Coronary artery (tissue), 2 donors: ENCODE data around the gene RNF113A.

Source experiments
- DNase-seq: peaks from one replicate; pipeline ENCODE4 v3.0.0-alpha.2; 2017; ENCODE audit warnings: low spot score
- H3K27ac ChIP-seq, 2 donors: fragments of 200-600 bp; sonication (generic); one replicate each; pipeline ENCODE4 v1.5.1; 2016 to 2019
- H3K4me3 ChIP-seq: fragments of 200-600 bp; sonication (generic); 2 replicates; pipeline ENCODE4 v1.5.1; 2016; ENCODE audit warnings: mild to moderate bottlenecking, moderate library complexity
- TF ChIP-seq, protein P1 (sequence below): fragments of 200-600 bp; sonication (generic); IDR thresholded peaks from one replicate; pipeline ENCODE4 v1.5.1; 2019; ENCODE audit warnings: antibody characterized with exemption

RNF113A gene

DNA sequence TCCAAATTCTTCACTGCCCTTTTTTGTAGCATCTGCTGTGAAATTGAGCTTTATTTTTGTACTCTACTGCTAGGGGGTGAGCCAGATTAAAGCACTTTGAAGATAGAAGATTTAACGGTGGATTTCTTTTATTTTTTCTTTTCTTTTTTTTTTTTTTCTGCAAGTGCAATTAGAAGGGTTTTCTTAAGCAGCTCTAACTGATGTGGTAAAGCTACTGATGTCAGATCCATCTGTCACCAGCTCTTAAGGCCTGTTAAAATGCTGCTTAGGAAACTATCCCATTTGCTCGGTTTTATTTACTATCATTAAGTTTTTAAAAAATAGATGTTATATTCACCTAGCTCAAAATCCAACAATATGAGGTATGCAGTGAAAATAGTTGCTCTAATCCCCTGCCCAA, 7.2 kb upstream of the RNF113A start:
- no peak for DNase-seq
- H3K27ac ChIP-seq, result no peak overlapping the region
- no peak overlapping the region for H3K4me3 ChIP-seq
- TF ChIP-seq, protein P1, sequence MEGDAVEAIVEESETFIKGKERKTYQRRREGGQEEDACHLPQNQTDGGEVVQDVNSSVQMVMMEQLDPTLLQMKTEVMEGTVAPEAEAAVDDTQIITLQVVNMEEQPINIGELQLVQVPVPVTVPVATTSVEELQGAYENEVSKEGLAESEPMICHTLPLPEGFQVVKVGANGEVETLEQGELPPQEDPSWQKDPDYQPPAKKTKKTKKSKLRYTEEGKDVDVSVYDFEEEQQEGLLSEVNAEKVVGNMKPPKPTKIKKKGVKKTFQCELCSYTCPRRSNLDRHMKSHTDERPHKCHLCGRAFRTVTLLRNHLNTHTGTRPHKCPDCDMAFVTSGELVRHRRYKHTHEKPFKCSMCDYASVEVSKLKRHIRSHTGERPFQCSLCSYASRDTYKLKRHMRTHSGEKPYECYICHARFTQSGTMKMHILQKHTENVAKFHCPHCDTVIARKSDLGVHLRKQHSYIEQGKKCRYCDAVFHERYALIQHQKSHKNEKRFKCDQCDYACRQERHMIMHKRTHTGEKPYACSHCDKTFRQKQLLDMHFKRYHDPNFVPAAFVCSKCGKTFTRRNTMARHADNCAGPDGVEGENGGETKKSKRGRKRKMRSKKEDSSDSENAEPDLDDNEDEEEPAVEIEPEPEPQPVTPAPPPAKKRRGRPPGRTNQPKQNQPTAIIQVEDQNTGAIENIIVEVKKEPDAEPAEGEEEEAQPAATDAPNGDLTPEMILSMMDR, result no peak

DNA sequence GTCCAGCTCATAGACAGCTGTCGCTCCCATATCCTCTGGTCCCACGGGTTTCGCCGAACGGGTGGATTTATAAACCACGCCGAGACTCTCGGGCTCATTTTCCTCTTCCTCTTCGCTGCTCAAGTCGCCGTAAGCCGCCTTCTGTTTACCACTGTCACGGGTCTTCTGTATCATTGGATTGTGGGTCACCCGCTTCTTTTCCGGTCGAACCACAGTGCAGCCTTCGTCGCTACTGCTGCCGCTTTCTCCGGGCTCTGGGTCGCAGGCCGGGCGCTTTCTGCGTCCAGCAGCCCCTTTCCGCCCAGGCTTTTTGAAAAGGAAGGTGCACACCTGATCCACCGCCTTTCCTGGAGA, 311 bp downstream of the RNF113A start:
- H3K4me3 ChIP-seq, result peak overlapping the region; percentile 75
- TF ChIP-seq, protein P1, result no peak
- H3K27ac ChIP-seq, result peak overlapping the region; percentile 83 to 90
- no peak for DNase-seq

DNA sequence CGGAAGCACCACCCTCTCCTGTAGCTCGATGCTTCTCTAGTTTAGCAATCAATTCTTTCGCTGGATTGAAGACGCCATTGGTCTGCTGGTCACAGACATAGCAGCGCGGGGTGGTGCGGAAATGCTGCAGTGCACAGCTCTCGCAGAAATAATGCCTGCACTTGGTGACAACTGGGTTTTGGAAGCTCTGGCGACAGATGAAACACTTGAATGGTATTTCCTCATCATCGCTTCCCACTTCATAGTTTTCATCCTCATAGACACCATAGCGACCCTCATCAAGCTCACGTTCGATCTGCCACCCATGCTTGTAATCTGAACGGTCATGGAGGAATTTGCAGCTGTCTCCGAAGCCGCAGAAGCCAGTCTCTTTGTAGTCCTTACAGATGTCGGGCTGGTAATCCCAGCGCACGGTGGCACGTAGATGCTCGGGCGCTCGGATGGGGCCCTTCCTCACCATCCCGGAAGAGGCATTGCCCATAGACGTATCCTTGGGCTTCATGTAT, 854 bp downstream of the RNF113A start:
- DNase-seq, result no peak
- TF ChIP-seq, protein P1, result no peak
- H3K27ac ChIP-seq, result peak overlapping the region; percentile 83 to 90
- H3K4me3 ChIP-seq, result peak overlapping the region; percentile 75

DNA sequence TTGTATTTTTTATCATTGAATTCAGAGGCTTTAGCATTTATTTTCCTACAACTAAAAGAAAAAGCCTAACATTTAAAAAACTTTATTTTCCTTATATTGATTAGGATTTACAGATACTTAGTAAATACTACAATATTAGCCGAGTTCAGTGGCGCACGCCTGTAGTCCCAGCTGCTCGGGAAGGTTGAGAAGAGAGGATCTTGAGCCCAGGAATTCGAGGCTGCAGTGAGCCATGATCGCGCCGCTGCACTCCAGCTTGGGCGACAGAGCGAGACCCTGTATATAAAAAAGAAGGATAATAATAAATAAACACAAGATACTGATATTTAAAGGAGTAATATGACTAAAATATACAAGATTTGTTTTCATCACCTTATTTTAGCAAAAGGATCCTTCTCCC, 18.1 kb downstream of the RNF113A start:
- H3K4me3 ChIP-seq, result peak overlapping the region; percentile 78
- TF ChIP-seq, protein P1, result no peak
- no peak for DNase-seq
- H3K27ac ChIP-seq, result peak overlapping the region; percentile 6 to 88

DNA sequence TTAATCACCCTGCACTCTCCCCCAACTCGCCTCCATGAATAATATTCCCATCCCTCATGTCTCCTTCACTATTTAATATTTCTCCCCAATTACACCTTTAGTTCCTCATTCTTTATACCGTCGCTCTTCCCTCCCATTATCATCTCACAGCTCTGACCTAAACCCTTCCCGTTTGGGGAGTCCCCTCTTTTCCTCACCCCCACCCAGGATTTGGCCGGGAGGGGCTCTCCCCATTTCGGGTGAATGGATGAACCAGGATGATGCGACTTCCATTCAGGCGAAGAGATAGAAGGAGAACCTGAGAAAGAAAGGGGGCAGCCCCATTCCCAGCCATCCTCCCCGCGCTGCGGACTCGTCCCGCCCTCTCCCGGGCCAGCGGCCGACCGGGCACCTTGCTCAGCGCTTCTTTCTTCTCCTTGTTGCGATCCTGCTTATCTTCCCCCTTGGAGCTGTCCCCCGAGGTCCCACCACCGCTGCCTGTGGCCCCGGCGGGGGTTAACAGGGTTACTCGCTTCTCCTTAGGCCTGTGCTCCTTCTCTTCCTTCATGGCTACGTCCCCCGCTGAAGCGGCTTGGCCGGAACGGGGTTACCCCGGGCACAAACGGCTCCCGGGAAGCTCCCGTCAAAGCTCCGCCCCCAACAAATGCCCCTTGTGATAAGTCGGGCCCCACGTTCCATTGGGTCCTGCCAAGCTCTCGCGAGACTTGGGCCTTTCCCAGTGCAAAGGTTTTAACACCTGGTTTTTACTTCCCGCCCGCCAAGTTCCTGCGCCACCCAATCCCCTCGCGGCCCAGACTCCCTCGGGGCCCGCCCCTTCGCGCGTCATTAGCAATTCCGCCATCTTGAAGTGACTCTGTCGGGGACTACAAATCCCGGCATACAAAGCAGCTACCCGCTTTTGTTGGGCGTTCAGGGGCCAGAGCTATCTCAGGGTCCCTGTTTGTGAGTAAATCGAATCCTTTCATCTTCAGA, 18.9 kb downstream of the RNF113A start, which contains the start of gene UPF3B:
UPF3B (minus strand) TSS at position 582 of the 972 bp plus-strand sequence; CDS start at position 547, 35 bp downstream.
- peak within 1 kb of the TSS; percentile 78 for H3K4me3 ChIP-seq
- TF ChIP-seq, protein P1, result no peak
- peak; percentile 97 for DNase-seq
- H3K27ac ChIP-seq, result peak within 1 kb of the TSS; percentile 69 to 88

DNA sequence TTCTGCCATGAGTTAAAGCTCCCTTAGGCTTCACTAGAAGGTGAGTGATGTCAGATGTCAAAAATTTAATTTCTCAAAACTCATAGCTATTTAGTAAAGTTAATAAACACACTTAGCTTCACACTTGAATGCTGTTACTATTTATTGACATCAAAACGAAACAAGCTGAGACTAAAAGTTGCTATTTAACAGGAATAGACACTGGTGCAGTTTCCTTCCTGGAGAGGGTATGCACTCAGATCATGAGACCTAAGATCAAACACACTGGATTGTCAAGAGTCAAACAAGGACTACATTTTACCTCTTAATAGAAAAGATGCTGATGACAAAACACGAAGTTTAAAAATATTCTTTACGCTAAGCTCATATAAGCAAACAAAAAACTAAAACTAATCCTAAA, 37.6 kb downstream of the RNF113A start:
- H3K4me3 ChIP-seq, result no peak overlapping the region
- no peak for DNase-seq
- no peak overlapping the region for H3K27ac ChIP-seq
- TF ChIP-seq, protein P1, result no peak

DNA sequence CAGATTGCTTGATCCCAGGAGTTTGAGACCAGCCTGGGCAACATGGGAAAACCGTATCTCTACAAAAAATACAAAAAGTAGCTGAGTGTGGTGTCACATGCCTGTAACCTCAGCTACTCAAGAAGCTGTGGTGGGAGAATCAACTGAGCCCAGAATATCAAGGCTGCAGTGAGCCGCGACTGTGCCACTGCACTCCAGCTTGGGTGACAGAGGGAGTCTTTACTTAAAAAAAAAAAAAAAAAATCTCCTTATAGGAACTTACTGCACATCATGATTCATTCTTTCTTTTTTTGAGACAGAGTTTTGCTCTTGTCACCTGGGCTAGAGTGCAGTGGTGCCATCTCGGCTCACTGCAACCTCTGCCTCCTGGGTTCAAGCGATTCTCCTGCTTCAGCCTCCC, 43.1 kb downstream of the RNF113A start:
- DNase-seq, result no peak
- no peak overlapping the region for H3K4me3 ChIP-seq
- no peak overlapping the region for H3K27ac ChIP-seq
- TF ChIP-seq, protein P1, result no peak
